ENCODE results near the gene INPP5B.

INPP5B gene

GRCh38 chr1:37954316-37954971, 7.6 kb upstream of the INPP5B start:
- CTCF ChIA-PET: interaction anchor here (1.0 to 1.4 kb wide), 3 partner anchors 18 to 94 kb away, joined by 3 to 4 read pairs (median 4); no protein-coding TSS in a partner anchor
- no peak for DNase-seq (ENCODE audit: extremely low spot score)
- no peak for TF ChIP-seq CTCF (IDR thresholded peaks at IDR 0.05; ENCODE audit: control extremely low read depth, extremely low read depth, low read depth, missing control alignments)
- POLR2A ChIA-PET: no interaction called here

GRCh38 chr1:37952738-37953137, 5.9 kb upstream of the INPP5B start:
- TF ChIP-seq CTCF (IDR thresholded peaks at IDR 0.05; ENCODE audit: control extremely low read depth, extremely low read depth, low read depth, missing control alignments): no peak
- ChIA-PET POLR2A (interaction anchor here (1.2 kb wide), 1 partner anchor 11 kb away, joined by 3 read pairs; no protein-coding TSS in a partner anchor), CTCF (no interaction called here)
- no peak for DNase-seq (ENCODE audit: extremely low spot score)

DNA sequence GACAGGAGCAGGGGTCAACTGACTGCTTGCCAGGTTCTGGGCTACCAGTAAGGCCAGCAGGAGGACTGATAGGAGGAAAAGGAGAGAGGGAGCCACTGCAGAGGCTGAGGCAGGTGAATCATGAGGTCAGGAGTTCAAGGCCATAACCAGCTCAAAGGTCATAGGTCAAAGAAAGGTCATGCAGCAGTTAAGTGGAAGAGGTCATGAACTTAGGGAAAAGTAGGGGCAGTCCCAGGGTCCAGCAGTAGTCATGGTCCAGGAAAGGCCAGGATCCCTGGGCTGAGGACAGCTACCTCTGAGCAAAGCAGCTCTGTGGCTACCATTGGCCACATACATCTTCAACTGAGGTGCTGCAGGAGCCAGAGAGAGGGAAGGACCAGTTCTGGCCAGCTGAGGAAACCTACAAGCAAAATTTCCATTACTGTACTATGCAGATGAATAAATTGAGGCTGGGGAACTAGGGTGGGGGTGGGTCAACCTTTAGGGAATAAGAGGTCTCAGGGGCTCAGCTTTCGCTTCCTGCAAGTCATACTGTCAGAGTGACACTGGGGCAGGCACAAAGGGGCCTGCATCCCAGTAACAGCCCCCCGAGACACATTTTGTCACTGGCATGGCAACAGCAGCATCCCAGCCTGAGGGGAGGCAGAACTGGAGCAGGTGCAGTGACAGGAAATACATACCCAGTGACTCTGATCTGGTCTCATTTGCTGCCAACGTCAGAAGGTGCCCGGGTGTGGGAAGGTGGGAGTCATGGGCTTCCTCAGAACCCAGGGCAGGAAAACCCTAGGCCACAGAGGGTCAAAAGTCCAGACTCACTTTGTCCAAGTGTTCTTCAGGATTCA, 5.2 kb upstream of the INPP5B start:
- ChIA-PET CTCF (interaction anchor here (1.1 to 2.2 kb wide), 3 partner anchors 35 to 50 kb away, joined by 3 to 6 read pairs (median 3); partner anchors contain the start of gene SF3A3), POLR2A (interaction anchor here (1.2 kb wide), 1 partner anchor 11 kb away, joined by 3 read pairs; no protein-coding TSS in a partner anchor)
- DNase-seq (ENCODE audit: extremely low spot score): no peak
- no peak for TF ChIP-seq CTCF (IDR thresholded peaks at IDR 0.05; ENCODE audit: control extremely low read depth, extremely low read depth, low read depth, missing control alignments)

DNA sequence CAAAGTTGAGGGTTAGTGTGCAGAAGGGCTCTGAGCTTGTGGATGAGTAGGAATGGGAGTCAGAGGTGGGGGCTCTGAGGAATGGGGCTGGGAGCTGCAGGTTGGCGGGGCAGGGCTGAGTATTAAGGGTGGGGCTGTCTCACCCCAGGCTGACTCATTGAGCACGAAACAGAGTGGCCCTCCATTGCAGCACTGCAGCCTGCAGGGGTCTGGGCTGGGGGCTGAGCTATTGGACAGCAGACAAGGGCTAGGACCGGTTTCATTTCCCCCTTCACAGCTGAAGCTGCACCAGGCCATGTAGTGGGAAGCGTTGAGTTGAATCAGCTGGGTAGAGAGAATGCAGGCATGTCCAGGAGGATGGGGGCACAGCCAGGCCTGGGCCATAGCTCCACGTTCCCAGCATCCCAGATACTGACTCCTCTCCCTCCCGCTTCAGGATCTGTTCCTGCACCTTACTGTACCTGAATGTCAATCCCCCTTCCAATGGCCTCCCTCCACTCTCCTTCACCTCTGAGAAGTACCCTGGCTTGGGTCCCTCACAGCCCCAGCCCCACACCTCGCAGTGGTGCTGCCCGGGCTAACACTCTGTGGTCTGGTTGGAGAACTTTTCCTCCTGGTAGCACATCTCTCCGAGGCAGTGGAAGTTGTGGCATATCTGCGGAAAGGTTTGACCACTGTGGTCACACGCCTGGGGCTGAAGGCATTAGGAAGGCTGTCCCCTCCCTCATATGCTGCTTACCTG, 4.4 kb upstream of the INPP5B start:
- CTCF ChIA-PET: interaction anchor here (0.9 to 2.2 kb wide), 5 partner anchors 11 to 49 kb away, joined by 3 to 6 read pairs (median 3); partner anchors contain the start of gene SF3A3
- no peak for DNase-seq (ENCODE audit: extremely low spot score)
- TF ChIP-seq CTCF (IDR thresholded peaks at IDR 0.05; ENCODE audit: control extremely low read depth, extremely low read depth, low read depth, missing control alignments): no peak
- POLR2A ChIA-PET: interaction anchor here (1.2 kb wide), 1 partner anchor 10 kb away, joined by 3 read pairs; no protein-coding TSS in a partner anchor

- no peak for DNase-seq (ENCODE audit: extremely low spot score)
- no peak for TF ChIP-seq CTCF (IDR thresholded peaks at IDR 0.05; ENCODE audit: control extremely low read depth, extremely low read depth, low read depth, missing control alignments)
- CTCF ChIA-PET: interaction anchor here (0.7 to 3.1 kb wide), 12 partner anchors 9 to 885 kb away, joined by 3 to 17 read pairs (median 3); partner anchors contain the start of gene SF3A3
- POLR2A ChIA-PET: interaction anchor here (0.5 kb wide), 1 partner anchor 23 kb away, joined by 4 read pairs; no protein-coding TSS in a partner anchor
These were observed 2.8 kb upstream of the INPP5B start for GRCh38 chr1:37949524-37950152.
